Progenitor cell of endocrine pancreas (in vitro differentiated cells): ENCODE results near the gene TOPORS. TPM values are rescaled to one million over a fixed set of nuclear protein-coding genes. Genes with fewer than 3 reads are reported as not detected.

ENCODE experiments used
- DNase-seq: peaks from one replicate; pipeline ENCODE4 v3.0.0; 2021; ENCODE audit warnings: low spot score; ENCODE audit not compliant: unreplicated experiment
- H3K27ac Mint-ChIP-seq: 2 replicates; pipeline ENCODE4 v1.8.0; 2021; ENCODE audit warnings: mild to moderate bottlenecking, moderate library complexity, mixed read lengths
- H3K27me3 Mint-ChIP-seq: 2 replicates; pipeline ENCODE4 v1.8.0; 2021; ENCODE audit warnings: mixed read lengths
- H3K36me3 Mint-ChIP-seq: 2 replicates; pipeline ENCODE4 v1.8.0; 2022; ENCODE audit warnings: mixed read lengths; ENCODE audit not compliant: insufficient read depth
- H3K4me1 Mint-ChIP-seq: 2 replicates; pipeline ENCODE4 v1.8.0; 2021; ENCODE audit warnings: low read depth, mixed read lengths
- H3K4me3 Mint-ChIP-seq: 2 replicates; pipeline ENCODE4 v1.8.0; 2021; ENCODE audit warnings: low read depth, mild to moderate bottlenecking, moderate library complexity, mixed read lengths
- H3K9me3 Mint-ChIP-seq: 2 replicates; pipeline ENCODE4 v1.8.0; 2021; ENCODE audit warnings: low read depth, mixed read lengths
- total RNA-seq: library from RNA; stranded (reverse); gene quantifications from 2 replicates; pipeline ENCODE4 v1.2.1, GENCODE V29; 2021
- TF ChIP-seq, protein P1 (sequence below): fragments of 200-600 bp; sonication (generic); IDR thresholded peaks from one replicate; pipeline ENCODE4 v1.5.0; 2021; ENCODE audit warnings: antibody characterized with exemption, mild to moderate bottlenecking; ENCODE audit not compliant: unreplicated experiment

TOPORS gene
- total RNA-seq, 1 donor from 2014 or later: 20.7 TPM

DNA sequence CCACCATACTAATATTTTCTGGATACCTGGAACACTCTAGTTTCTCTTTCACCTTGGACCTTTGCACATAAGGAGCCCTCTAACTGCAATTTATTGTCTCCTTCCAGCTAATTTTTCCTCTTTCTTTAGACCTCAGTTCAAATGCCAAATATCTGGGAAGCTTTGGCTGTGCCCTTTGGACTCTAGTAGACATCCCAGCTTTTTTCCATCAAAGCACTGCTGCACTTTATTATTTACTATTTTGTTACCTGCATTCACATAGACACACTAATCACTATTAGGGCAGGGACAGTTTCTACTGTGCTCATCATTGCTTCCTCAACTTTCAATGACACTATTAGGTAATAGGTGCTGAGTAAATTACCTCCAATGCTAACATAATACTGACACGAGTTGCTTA lies 28.5 kb downstream of the TOPORS start:
- Mint-ChIP-seq H3K4me1 (peaks cover 28% of the 10 kb centered on the region), H3K9me3 (peaks cover 4% of the 10 kb centered on the region), H3K4me3 (no peak overlapping the region), H3K36me3 (peaks cover 15% of the 10 kb centered on the region), H3K27me3 (no peaks in the 10 kb centered on the region), H3K27ac (no peak overlapping the region)
- TF ChIP-seq, protein P1, sequence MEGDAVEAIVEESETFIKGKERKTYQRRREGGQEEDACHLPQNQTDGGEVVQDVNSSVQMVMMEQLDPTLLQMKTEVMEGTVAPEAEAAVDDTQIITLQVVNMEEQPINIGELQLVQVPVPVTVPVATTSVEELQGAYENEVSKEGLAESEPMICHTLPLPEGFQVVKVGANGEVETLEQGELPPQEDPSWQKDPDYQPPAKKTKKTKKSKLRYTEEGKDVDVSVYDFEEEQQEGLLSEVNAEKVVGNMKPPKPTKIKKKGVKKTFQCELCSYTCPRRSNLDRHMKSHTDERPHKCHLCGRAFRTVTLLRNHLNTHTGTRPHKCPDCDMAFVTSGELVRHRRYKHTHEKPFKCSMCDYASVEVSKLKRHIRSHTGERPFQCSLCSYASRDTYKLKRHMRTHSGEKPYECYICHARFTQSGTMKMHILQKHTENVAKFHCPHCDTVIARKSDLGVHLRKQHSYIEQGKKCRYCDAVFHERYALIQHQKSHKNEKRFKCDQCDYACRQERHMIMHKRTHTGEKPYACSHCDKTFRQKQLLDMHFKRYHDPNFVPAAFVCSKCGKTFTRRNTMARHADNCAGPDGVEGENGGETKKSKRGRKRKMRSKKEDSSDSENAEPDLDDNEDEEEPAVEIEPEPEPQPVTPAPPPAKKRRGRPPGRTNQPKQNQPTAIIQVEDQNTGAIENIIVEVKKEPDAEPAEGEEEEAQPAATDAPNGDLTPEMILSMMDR: no peak
- no peak for DNase-seq

DNA sequence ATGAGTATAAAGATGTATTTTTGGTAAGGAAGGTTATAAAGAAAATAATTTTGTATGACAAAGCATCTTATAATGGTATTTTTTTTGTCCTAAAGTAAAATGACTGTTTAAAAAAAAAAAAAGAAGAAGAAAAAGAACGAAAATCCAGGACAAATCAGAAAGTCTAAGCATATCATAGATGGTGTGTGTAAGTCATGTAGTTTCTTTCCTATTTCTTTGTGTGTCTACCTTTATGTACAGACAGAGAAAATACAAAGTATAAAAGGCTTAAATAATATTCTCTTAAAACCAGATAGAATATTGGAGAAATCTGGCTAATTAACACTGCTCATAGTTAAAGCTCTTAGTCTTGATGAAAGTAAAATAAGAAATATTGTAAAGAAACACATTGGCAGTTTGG lies 34.1 kb downstream of the TOPORS start:
- Mint-ChIP-seq H3K9me3 (peaks cover 24% of the 10 kb centered on the region), H3K27me3 (no peaks in the 10 kb centered on the region), H3K36me3 (peaks cover 32% of the 10 kb centered on the region), H3K4me1 (no peaks in the 10 kb centered on the region), H3K27ac (no peak overlapping the region), H3K4me3 (no peak overlapping the region)
- DNase-seq: no peak
- TF ChIP-seq, protein P1: no peak

DNA sequence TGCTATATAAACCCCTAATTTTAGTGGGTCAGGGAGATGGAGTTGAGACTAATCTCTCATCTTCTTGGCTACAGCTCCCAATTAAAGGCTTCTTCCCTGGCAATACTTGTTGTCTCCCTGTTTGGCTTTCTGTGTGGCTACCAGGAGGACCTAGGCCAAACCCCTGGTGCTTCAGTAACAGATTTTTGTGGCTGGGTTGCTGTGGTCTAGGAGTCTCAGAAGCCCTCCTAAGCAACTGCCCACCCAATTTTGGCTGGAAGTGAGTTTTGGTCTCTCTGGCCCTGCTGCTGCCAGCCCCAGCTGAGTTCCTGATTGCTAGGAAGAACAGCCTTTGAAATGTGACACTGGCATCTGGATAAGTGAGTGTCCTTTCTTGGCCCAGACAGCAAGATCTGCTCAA lies 36.1 kb downstream of the TOPORS start:
- H3K27ac Mint-ChIP-seq: no peak overlapping the region
- peaks cover 30% of the 10 kb centered on the region for H3K9me3 Mint-ChIP-seq
- H3K27me3 Mint-ChIP-seq: no peaks in the 10 kb centered on the region
- TF ChIP-seq, protein P1: no peak
- peaks cover 25% of the 10 kb centered on the region for H3K36me3 Mint-ChIP-seq
- H3K4me3 Mint-ChIP-seq: no peak overlapping the region
- no peaks in the 10 kb centered on the region for H3K4me1 Mint-ChIP-seq
- DNase-seq: no peak

DNA sequence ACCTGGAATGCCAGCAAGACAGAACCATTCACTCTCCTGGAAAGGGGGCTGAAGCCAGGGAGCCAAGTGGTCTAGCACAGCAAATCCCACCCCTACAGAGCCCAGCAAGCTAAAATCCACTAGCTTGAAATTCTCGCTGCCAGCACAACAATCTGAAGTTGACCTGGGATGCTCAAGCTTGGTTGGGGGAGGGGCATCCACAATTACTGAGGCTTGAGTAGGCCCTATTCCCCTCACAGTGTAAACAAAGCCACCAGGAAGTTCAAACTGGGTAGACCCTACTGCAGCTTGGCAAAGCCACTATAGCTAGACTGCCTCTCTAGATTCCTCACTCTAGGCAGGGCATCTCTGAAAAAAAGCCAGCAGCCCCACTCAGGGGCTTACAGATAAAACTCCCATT lies 43.7 kb downstream of the TOPORS start:
- Mint-ChIP-seq H3K27me3 (no peaks in the 10 kb centered on the region), H3K36me3 (peaks cover 4% of the 10 kb centered on the region), H3K27ac (no peak overlapping the region), H3K9me3 (peaks cover 11% of the 10 kb centered on the region), H3K4me3 (no peak overlapping the region), H3K4me1 (peaks cover 1% of the 10 kb centered on the region)
- no peak for DNase-seq
- TF ChIP-seq, protein P1: no peak

DNA sequence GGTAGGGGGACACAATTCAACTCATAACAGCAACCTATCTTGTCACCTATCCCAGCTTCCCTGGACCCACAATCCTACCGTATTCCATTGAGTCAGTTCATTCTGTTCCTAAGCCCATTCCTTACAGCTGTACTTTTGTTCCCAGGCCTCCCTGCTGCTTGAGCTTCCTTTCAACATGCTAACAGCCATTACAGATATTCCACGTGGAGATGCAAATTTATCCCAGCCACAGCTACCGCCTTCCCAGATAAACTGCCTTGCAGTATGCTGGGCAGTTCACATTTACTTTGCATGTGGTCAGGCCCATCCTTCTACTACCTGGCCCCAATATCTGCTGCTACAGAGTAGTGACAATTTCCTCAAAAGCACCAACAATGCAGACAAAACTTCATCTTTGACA lies 49.4 kb downstream of the TOPORS start:
- H3K27ac Mint-ChIP-seq: no peak overlapping the region

More for the DNA sequence above, 49.4 kb downstream of the TOPORS start:
- no peak for DNase-seq
- Mint-ChIP-seq H3K27me3 (no peaks in the 10 kb centered on the region), H3K9me3 (no peaks in the 10 kb centered on the region), H3K36me3 (peaks cover 9% of the 10 kb centered on the region), H3K4me3 (no peak overlapping the region), H3K4me1 (no peaks in the 10 kb centered on the region)
- TF ChIP-seq, protein P1: no peak
